ENCODE data around the gene TGFBR3.

TGFBR3 gene

DNA sequence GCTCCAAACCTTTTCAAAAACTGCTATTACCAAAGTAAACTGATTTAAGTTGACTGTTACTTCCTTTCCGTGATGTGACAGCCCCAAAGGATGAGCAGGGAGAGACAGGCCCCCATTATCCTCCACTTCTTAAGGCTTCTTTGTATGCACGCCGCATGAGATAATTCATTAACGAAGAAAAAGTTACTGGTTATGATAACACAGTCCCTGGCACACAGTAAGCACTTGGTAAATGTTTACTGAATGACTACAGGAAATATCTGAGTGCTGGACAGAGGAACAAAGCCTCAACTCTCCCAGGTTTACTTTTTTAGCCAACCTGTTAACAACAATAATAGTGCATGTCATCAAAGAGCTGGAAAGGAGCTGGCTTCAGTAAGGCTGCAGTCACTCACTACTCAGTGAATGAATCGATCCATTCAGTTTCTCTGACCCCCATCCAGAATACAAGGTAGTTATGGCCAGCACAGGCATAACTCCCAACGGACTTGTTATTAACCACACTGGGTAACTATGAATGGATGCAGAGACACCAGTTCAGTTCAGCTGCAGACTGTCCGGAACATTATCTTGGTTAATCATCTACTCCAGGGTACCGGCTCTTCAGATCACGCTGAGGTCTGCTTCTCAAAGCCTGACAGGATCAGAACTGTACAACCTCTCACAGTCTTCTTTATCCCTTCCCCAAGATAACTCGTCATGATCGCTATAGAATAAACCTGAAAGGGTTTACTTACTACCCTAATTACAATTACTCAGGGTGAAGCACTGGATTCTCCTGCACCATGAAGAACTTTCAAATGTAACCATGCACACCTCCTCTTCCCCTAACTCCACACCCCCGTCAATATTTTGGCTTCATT is 58.3 kb downstream of the TGFBR3 start:
- no peak for DNase-seq (ENCODE audit: low read depth)
- TF ChIP-seq, protein P1, sequence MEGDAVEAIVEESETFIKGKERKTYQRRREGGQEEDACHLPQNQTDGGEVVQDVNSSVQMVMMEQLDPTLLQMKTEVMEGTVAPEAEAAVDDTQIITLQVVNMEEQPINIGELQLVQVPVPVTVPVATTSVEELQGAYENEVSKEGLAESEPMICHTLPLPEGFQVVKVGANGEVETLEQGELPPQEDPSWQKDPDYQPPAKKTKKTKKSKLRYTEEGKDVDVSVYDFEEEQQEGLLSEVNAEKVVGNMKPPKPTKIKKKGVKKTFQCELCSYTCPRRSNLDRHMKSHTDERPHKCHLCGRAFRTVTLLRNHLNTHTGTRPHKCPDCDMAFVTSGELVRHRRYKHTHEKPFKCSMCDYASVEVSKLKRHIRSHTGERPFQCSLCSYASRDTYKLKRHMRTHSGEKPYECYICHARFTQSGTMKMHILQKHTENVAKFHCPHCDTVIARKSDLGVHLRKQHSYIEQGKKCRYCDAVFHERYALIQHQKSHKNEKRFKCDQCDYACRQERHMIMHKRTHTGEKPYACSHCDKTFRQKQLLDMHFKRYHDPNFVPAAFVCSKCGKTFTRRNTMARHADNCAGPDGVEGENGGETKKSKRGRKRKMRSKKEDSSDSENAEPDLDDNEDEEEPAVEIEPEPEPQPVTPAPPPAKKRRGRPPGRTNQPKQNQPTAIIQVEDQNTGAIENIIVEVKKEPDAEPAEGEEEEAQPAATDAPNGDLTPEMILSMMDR (IDR thresholded peaks at IDR 0.05; ENCODE audit: insufficient read depth, low read depth, low read length, missing control alignments), result no peak
- H3K4me3 ChIP-seq (ENCODE audit: low read depth, low read length), result no peak overlapping the region

DNA sequence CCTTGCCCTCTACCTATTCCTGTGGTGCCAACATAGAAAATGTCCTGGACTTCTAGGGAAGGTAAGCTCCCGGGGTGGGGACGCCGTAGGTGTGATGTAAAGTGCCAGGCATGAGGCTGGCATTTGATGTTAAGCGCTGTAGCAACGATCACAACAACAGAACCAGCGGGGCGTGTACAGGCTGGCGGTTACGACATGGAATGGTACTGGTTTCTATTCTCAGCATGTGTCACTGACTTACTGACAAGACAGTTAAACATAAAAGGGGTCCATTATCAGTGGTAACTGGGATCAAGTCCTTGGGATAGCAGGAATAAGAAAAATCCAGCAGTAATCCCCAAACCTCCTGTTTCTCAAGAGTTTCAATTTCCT is 58.9 kb downstream of the TGFBR3 start:
- TF ChIP-seq, protein P1 (IDR thresholded peaks at IDR 0.05; ENCODE audit: insufficient read depth, low read depth, low read length, missing control alignments), result no peak
- H3K4me3 ChIP-seq (ENCODE audit: low read depth, low read length), result no peak overlapping the region

DNA sequence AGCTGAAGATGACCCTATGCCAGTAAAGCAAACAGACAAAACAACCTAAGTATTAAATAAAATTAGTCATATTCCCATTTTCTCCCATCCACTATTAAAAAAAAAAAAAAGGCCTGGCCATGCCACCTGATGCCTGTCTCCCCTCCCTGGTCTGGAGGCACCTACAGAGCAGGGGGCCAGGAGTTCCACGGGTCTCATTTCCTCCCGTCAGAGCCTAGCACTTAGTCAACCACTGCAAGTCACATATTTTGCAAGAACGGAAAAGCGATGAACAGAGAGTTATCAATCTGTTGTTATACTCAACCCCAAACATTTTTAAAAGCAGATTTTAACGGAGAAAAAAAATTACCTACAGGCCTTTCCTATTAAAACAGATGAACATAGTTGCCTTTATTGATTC is 59.3 kb downstream of the TGFBR3 start:
- DNase-seq (ENCODE audit: low read depth), result no peak
- TF ChIP-seq, protein P1 (IDR thresholded peaks at IDR 0.05; ENCODE audit: insufficient read depth, low read depth, low read length, missing control alignments), result no peak
- H3K4me3 ChIP-seq (ENCODE audit: low read depth, low read length), result no peak overlapping the region

More for the DNA sequence above, 58.9 kb downstream of the TGFBR3 start:
- no peak for DNase-seq (ENCODE audit: low read depth)

DNA sequence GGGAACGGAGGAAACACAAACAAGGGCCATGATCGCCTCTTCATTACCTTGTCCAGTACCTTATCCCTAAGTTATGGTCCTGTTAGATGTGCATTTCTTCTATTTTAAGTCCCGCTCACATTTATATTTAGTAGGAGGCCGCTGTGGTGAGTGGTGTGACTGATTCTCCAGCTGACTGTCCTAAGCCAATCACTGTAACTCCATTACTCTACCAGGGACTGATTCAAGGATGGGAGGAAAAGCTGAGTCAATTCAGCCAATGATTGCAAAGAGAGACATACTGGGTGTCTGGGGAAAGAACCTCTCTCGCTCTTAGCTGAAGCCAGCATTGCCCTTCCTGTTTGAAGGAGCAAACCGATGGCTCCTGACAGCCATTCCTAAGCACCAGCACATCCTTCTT is 59.7 kb downstream of the TGFBR3 start:
- H3K4me3 ChIP-seq (ENCODE audit: low read depth, low read length), result no peak overlapping the region
- TF ChIP-seq, protein P1 (IDR thresholded peaks at IDR 0.05; ENCODE audit: insufficient read depth, low read depth, low read length, missing control alignments), result no peak
- no peak for DNase-seq (ENCODE audit: low read depth)

DNA sequence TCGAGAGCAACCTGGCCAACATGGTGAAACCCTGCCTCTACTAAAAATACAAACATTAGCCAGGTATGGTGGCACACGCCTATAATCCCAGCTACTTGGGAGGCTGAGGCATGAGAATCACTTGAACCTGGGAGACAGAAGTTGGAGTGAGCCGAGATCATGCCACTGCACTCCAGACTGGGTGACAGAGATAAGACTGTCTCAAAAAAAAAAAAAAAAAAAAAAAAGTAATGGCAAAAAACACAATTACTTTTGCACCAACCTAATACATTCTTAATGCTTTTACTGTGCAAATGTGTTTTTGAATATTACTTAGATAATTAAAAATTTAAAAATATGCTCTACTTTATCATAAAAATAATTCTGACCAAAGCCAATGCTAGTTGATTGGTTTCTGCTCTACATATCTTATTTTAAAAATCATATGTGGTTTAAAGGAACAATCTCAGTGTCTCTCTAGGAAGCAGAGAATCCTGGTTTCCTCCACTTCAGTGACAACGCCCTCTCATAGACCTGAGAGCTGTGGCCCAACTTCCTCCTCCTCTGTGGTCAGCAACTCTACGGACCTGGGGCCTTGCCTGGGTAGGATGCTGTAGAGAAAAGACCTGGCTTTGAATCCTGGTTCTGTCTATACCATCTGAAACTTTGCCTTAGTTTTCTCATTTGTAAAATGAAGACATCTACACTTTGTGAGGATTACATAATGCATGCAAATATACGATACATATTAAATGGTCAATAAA is 64.7 kb downstream of the TGFBR3 start:
- TF ChIP-seq, protein P1 (IDR thresholded peaks at IDR 0.05; ENCODE audit: insufficient read depth, low read depth, low read length, missing control alignments), result no peak
- no peak overlapping the region for H3K4me3 ChIP-seq (ENCODE audit: low read depth, low read length)
- DNase-seq (ENCODE audit: low read depth), result peak; percentile 41

DNA sequence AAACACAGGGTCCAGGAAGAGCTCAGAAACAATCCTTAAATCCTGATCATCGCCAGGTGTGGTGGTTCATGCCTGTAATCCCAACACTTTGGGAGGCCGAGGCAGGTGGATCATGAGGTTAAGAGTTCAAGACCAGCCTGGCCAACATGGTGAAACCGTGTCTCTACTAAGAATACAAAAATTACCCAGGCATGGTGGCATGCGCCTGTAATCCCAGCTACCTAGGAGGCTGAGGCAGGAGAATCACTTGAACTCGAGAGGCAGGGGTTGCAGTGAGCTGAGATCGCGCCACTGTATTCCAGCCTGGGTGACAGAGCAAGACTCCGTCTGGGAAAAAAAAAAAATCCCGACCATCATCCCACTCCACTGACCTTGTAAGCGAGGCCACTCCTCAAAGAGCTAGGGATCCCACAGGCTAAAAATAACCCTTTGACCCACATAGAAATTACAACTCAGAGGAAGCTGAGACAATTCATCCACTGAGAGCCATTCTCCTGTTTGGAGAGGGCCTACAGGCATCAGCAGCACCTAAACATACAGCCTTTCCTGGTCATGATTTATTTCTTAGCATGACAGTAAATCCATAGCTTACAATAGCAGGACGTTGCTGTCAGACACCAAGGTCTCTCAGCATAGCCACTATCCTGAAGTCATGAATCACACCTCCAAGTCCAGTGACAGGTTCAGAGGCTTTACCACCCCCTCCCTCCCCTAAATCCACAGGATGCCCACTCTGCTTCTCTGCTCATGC is 66.7 kb downstream of the TGFBR3 start:
- TF ChIP-seq, protein P1 (IDR thresholded peaks at IDR 0.05; ENCODE audit: insufficient read depth, low read depth, low read length, missing control alignments), result no peak
- H3K4me3 ChIP-seq (ENCODE audit: low read depth, low read length), result no peak overlapping the region
- DNase-seq (ENCODE audit: low read depth), result no peak
